Neuron (in vitro differentiated cells): ENCODE data around the gene BABAM2.

Source experiments
- H2AFZ ChIP-seq: one replicate; pipeline ENCODE4 v1.6.1; 2013; ENCODE audit warnings: low read depth, mild to moderate bottlenecking, inconsistent platforms, low read length, moderate library complexity
- H3K27me3 ChIP-seq: one replicate; pipeline ENCODE4 v1.6.1; 2013; ENCODE audit warnings: low read length; ENCODE audit not compliant: insufficient read depth
- H3K36me3 ChIP-seq: one replicate; pipeline ENCODE4 v1.6.1; 2013; ENCODE audit warnings: low read length; ENCODE audit not compliant: insufficient read depth
- H3K4me1 ChIP-seq: one replicate; pipeline ENCODE4 v1.6.1; 2013; ENCODE audit warnings: low read length; ENCODE audit not compliant: insufficient read depth
- H3K4me3 ChIP-seq: 2 replicates; pipeline ENCODE4 v1.5.1; 2013; ENCODE audit warnings: mild to moderate bottlenecking, low read length, moderate library complexity
- H3K9me3 ChIP-seq: one replicate; pipeline ENCODE4 v1.6.1; 2013; ENCODE audit warnings: low read length

The BABAM2 gene

GRCh38 chr2:27903649-27904404, 13.3 kb downstream of the BABAM2 start:
- no peaks in the 10 kb centered on the region for H3K4me1 ChIP-seq
- H3K36me3 ChIP-seq: peaks cover 2% of the 10 kb centered on the region
- H3K4me3 ChIP-seq: no peak overlapping the region
- H2AFZ ChIP-seq: no peak overlapping the region
- H3K27me3 ChIP-seq: no peaks in the 10 kb centered on the region
- no peaks in the 10 kb centered on the region for H3K9me3 ChIP-seq

- no peaks in the 10 kb centered on the region for H3K9me3 ChIP-seq
- H2AFZ ChIP-seq: no peak overlapping the region
- H3K36me3 ChIP-seq: peaks cover 2% of the 10 kb centered on the region
Measured at GRCh38 chr2:27904405-27904665, 13.8 kb downstream of the BABAM2 start.

GRCh38 chr2:27906074-27906473, 15.5 kb downstream of the BABAM2 start:
- Histone ChIP-seq H2AFZ (no peak overlapping the region), H3K36me3 (peaks cover 2% of the 10 kb centered on the region)

More at GRCh38 chr2:27904405-27904665, 13.8 kb downstream of the BABAM2 start:
- H3K27me3 ChIP-seq: no peaks in the 10 kb centered on the region
- no peaks in the 10 kb centered on the region for H3K4me1 ChIP-seq
- H3K4me3 ChIP-seq: no peak overlapping the region

GRCh38 chr2:27907547-27907946, 17.0 kb downstream of the BABAM2 start:
- H3K4me1 ChIP-seq: peaks cover 8% of the 10 kb centered on the region
- H3K36me3 ChIP-seq: peaks cover 2% of the 10 kb centered on the region
- H3K4me3 ChIP-seq: no peak overlapping the region
- H2AFZ ChIP-seq: no peak overlapping the region
- H3K9me3 ChIP-seq: no peaks in the 10 kb centered on the region
- no peaks in the 10 kb centered on the region for H3K27me3 ChIP-seq

More at GRCh38 chr2:27906074-27906473, 15.5 kb downstream of the BABAM2 start:
- H3K4me3 ChIP-seq: no peak overlapping the region
- no peaks in the 10 kb centered on the region for H3K27me3 ChIP-seq
- no peaks in the 10 kb centered on the region for H3K4me1 ChIP-seq
- no peaks in the 10 kb centered on the region for H3K9me3 ChIP-seq

- Histone ChIP-seq H3K27me3 (no peaks in the 10 kb centered on the region), H3K4me3 (no peak overlapping the region), H3K36me3 (no peaks in the 10 kb centered on the region), H3K9me3 (no peaks in the 10 kb centered on the region), H3K4me1 (peaks cover 8% of the 10 kb centered on the region), H2AFZ (no peak overlapping the region)
Measured at GRCh38 chr2:27909901-27910300, 19.4 kb downstream of the BABAM2 start.

- no peaks in the 10 kb centered on the region for H3K9me3 ChIP-seq
- no peak overlapping the region for H3K4me3 ChIP-seq
- H3K36me3 ChIP-seq: no peaks in the 10 kb centered on the region
- peaks cover 8% of the 10 kb centered on the region for H3K4me1 ChIP-seq
- no peak overlapping the region for H2AFZ ChIP-seq
- no peaks in the 10 kb centered on the region for H3K27me3 ChIP-seq
Measured at GRCh38 chr2:27911458-27912210, 21.1 kb downstream of the BABAM2 start.

- Histone ChIP-seq H3K4me1 (peaks cover 8% of the 10 kb centered on the region), H3K27me3 (no peaks in the 10 kb centered on the region), H3K9me3 (no peaks in the 10 kb centered on the region), H3K4me3 (no peak overlapping the region), H2AFZ (no peak overlapping the region), H3K36me3 (no peaks in the 10 kb centered on the region)
Measured at GRCh38 chr2:27912512-27912911, 22.0 kb downstream of the BABAM2 start.

GRCh38 chr2:27914041-27914804, 23.7 kb downstream of the BABAM2 start:
- no peaks in the 10 kb centered on the region for H3K36me3 ChIP-seq
- peaks cover 8% of the 10 kb centered on the region for H3K4me1 ChIP-seq
- no peak overlapping the region for H2AFZ ChIP-seq
- no peak overlapping the region for H3K4me3 ChIP-seq
- no peaks in the 10 kb centered on the region for H3K9me3 ChIP-seq
- no peaks in the 10 kb centered on the region for H3K27me3 ChIP-seq

- no peaks in the 10 kb centered on the region for H3K9me3 ChIP-seq
- no peaks in the 10 kb centered on the region for H3K27me3 ChIP-seq
- H3K4me1 ChIP-seq: peaks cover 8% of the 10 kb centered on the region
- no peak overlapping the region for H3K4me3 ChIP-seq
- H3K36me3 ChIP-seq: no peaks in the 10 kb centered on the region
- no peak overlapping the region for H2AFZ ChIP-seq
Measured at GRCh38 chr2:27914805-27915175, 24.3 kb downstream of the BABAM2 start.

GRCh38 chr2:27915191-27915590, 24.7 kb downstream of the BABAM2 start:
- peaks cover 8% of the 10 kb centered on the region for H3K4me1 ChIP-seq
- H3K9me3 ChIP-seq: no peaks in the 10 kb centered on the region
- no peak overlapping the region for H2AFZ ChIP-seq
- H3K4me3 ChIP-seq: no peak overlapping the region
- no peaks in the 10 kb centered on the region for H3K27me3 ChIP-seq
- no peaks in the 10 kb centered on the region for H3K36me3 ChIP-seq

- Histone ChIP-seq H3K36me3 (no peaks in the 10 kb centered on the region), H3K9me3 (no peaks in the 10 kb centered on the region), H2AFZ (no peak overlapping the region), H3K27me3 (no peaks in the 10 kb centered on the region), H3K4me1 (peaks cover 8% of the 10 kb centered on the region), H3K4me3 (no peak overlapping the region)
Measured at GRCh38 chr2:27915874-27916273, 25.3 kb downstream of the BABAM2 start.

- Histone ChIP-seq H3K9me3 (no peaks in the 10 kb centered on the region), H3K27me3 (no peaks in the 10 kb centered on the region), H3K4me1 (peaks cover 5% of the 10 kb centered on the region), H3K4me3 (no peak overlapping the region), H2AFZ (no peak overlapping the region), H3K36me3 (no peaks in the 10 kb centered on the region)
Measured at GRCh38 chr2:27916293-27916995, 25.9 kb downstream of the BABAM2 start.
